ENCODE measurements around the gene ZNF609.
A peak's percentile ranks its signal among the peaks of the same experiment; 100 is the strongest.

ZNF609 gene

DNA sequence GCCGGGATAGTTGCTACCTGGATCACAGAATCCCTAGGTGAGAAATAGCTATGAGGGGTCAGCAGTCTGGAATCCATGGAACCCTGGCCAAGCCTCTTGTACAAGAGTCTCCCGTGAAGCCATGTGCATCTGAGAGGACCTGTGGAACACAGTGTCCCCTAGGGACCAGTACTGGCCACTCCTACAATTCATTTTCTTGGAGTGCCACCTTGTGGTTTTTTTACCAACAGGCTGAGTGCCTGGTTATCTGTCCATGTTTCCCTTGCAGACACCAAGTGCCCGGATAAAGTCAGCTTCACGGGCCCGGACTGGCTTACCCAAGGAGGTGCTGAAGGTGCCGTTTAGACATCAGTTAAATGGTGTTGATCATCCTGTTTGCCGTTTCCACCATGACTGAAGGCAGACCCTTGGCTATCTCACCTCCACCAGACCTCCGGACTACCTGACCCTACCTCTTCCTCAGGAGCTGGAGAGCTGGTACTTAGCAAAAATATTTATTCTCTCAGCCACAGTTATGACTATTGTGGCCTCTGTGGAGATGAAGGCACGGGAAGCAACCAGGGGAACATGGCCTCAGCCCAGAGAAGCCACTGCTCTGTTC lies 221.1 kb downstream of the ZNF609 start:
- no peaks in the 10 kb centered on the region for H3K27me3 Mint-ChIP-seq
- no peaks in the 10 kb centered on the region for H3K4me1 Mint-ChIP-seq
- peak overlapping the region; percentile 50 for H3K27ac Mint-ChIP-seq
- no peak overlapping the region for H3K4me3 Mint-ChIP-seq
- ATAC-seq = no peak
- H3K9me3 Mint-ChIP-seq = no peaks in the 10 kb centered on the region
- H3K36me3 Mint-ChIP-seq = peaks cover 71% of the 10 kb centered on the region

DNA sequence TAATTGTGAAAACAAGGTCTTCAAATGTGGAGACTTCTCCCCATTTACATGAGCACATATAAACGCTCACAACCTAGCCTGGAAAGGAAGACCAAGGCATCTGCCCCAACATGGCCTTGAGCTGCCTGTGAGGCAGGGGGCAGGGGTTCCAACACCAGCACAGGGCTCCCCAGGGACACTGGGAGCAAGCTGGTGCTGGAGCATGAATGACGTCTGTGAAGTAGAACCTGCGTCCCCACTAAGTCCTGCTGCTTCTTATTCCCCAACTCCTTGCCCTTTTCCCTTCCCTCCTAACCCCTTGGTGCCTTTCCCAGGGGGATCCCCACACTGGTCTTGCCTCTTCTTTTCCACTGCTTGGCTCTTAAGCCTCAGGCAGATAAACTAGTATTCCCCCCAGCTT lies 221.9 kb downstream of the ZNF609 start:
- no peaks in the 10 kb centered on the region for H3K4me1 Mint-ChIP-seq
- peak overlapping the region; percentile 63 for H3K27ac Mint-ChIP-seq
- no peak for ATAC-seq
- H3K36me3 Mint-ChIP-seq = peaks cover 72% of the 10 kb centered on the region
- no peaks in the 10 kb centered on the region for H3K27me3 Mint-ChIP-seq
- no peaks in the 10 kb centered on the region for H3K9me3 Mint-ChIP-seq
- no peak overlapping the region for H3K4me3 Mint-ChIP-seq

DNA sequence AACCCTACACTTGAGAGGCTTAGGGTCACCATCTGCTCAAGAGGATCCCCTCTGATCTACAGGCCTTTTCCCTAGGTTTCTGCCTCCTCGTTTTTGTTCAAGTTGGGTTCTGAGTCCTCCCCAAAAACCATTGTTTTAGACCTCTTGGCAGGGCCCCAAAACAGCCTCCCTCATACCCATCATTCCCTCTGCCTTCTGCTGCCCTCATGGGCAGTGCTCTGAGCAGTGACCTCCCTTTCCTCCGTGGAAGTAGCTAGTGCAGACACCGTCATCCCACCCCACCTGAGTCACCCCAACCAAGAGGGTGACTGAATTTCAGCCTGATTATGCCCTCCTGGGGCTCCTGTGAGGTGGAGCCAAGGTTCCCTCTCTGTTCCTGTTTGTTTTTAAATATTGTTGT lies 223.0 kb downstream of the ZNF609 start:
- ATAC-seq = no peak
- no peaks in the 10 kb centered on the region for H3K27me3 Mint-ChIP-seq
- H3K36me3 Mint-ChIP-seq = peaks cover 75% of the 10 kb centered on the region
- no peak overlapping the region for H3K4me3 Mint-ChIP-seq
- H3K27ac Mint-ChIP-seq = no peak overlapping the region
- no peaks in the 10 kb centered on the region for H3K4me1 Mint-ChIP-seq
- no peaks in the 10 kb centered on the region for H3K9me3 Mint-ChIP-seq

DNA sequence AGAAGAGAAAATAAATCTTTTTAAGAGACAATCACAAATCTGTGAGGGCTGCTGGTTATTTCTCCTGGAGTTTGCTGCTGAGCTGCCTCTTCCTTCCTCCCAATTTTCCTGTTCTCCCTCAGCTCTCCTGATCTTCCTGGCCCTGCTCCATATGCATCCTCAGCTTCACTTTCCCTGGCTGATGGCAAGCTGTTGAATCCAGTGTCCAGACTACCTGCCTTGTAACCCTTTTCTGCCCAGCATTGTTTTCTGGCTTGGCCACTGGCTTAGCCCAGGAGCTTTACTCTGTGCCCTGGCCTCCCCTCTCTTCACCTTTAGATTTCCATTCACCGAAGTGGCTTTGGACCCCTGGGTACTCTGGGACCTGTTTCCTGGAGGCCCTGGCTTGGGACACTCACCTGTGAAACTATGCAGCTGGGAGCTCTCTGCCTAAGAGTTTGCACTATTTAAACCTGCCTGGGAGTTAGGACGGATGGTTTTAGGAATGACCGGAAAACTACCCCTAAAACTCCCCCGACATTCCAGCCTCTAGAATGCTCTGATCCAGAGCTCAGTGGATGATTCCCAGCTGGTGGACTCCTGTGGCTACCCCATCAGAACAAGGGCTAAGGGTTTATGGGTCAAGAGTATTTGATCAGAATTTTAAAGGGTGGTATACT lies 225.0 kb downstream of the ZNF609 start:
- peaks cover 69% of the 10 kb centered on the region for H3K36me3 Mint-ChIP-seq
- no peak overlapping the region for H3K27ac Mint-ChIP-seq

DNA sequence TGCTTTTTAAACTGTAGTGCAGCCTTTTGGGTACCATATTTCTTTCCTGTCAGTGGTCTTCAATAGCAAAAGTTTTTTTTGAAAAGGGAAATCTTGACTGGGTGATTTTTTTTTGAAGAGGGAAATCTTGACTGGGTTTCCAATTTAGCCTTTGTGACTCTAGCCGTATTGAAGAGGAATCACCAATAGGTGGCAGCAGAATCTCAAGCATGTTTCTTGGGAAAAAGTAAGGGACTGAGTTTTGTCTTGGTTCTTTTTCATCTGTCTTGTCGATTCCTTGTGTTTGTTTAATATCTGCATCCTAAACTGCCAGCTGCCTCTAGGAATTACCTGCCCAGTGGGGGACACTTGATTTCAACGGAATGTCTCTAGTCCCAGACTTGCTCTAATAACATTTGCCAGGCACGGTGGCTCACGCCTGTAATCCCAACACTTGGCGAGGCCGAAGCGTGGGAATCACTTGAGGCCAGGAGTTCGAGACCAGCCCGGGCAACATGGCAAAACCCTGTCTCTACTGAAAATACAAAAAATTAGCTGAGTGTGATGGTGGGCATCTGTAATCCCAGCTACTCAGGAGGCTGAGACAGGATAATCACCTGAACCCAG lies 225.9 kb downstream of the ZNF609 start:
- peaks cover 65% of the 10 kb centered on the region for H3K36me3 Mint-ChIP-seq

More for the DNA sequence above, 225.0 kb downstream of the ZNF609 start:
- Mint-ChIP-seq H3K27me3 (no peaks in the 10 kb centered on the region), H3K9me3 (no peaks in the 10 kb centered on the region), H3K4me1 (no peaks in the 10 kb centered on the region), H3K4me3 (no peak overlapping the region)
- no peak for ATAC-seq

DNA sequence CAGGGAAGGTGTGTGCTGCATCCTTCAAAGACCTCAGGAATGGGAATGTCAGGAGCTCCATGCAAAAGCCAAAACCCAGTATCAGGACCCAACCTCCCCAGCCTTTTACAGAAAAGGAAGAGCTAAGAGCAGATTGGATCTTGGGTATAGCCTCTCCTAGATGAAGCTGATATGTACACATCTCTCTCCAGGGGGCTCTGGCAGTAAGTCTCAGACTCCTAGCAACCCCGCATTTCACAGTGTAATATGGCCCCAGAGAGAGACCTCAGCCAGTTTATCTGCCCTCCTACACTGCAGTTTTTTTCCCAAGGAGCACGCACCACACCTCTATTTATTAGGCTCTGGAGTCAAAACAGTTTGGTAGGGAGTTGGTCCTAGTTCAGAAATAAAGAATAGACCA lies 226.8 kb downstream of the ZNF609 start:
- no peak for ATAC-seq
- Mint-ChIP-seq H3K36me3 (peaks cover 59% of the 10 kb centered on the region), H3K27ac (peak overlapping the region; percentile 9), H3K9me3 (no peaks in the 10 kb centered on the region), H3K4me3 (no peak overlapping the region), H3K27me3 (no peaks in the 10 kb centered on the region), H3K4me1 (peaks cover 5% of the 10 kb centered on the region)

More for the DNA sequence above, 225.9 kb downstream of the ZNF609 start:
- Mint-ChIP-seq H3K27ac (no peak overlapping the region), H3K4me1 (peaks cover 3% of the 10 kb centered on the region), H3K27me3 (no peaks in the 10 kb centered on the region), H3K9me3 (no peaks in the 10 kb centered on the region), H3K4me3 (no peak overlapping the region)
- ATAC-seq = no peak

DNA sequence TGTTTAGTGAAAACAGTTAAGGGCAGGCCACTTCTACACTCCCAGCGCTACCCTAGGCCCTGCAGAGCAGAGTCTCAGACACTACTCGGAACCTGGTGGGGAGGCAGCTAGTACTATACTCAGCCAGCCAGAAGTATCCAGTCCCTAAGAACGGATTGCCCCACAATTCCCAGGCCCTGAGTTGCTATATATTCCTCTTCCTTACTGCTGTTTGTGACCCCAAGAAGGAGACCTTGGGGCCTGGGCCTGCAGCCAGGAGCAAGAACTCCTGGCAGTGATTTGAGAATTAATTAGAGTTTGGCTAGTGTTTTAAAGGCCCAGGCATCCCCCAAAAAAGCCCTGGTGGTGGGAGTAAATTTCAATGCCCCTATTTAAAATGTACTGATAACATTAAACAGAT lies 227.3 kb downstream of the ZNF609 start:
- H3K9me3 Mint-ChIP-seq = no peaks in the 10 kb centered on the region
- no peaks in the 10 kb centered on the region for H3K27me3 Mint-ChIP-seq
- no peak for ATAC-seq
- peaks cover 5% of the 10 kb centered on the region for H3K4me1 Mint-ChIP-seq
- peak overlapping the region; percentile 9 for H3K27ac Mint-ChIP-seq
- peaks cover 54% of the 10 kb centered on the region for H3K36me3 Mint-ChIP-seq
- no peak overlapping the region for H3K4me3 Mint-ChIP-seq

DNA sequence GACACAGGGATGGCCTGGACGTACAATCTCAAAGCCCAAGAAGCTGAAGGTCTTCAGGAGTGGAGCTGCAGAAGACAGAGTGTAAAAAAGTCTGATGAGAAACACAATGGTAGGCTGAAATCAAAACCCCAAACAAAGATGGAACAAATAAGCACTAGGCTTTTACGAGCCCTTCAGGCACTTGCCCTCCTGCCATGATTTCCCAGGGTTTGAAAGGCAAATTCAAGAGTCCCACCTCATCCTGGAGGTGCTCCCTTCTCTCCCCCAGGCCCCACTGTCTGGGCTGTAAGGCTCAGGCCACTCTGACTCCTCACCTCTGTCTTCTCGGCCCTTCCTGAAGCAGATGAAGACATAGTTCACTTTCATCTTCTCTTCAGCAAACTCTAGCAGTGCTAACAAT lies 228.4 kb downstream of the ZNF609 start:
- no peak for ATAC-seq
- no peaks in the 10 kb centered on the region for H3K27me3 Mint-ChIP-seq
- peaks cover 5% of the 10 kb centered on the region for H3K4me1 Mint-ChIP-seq
- no peak overlapping the region for H3K4me3 Mint-ChIP-seq
- H3K36me3 Mint-ChIP-seq = peaks cover 45% of the 10 kb centered on the region
- no peak overlapping the region for H3K27ac Mint-ChIP-seq
- no peaks in the 10 kb centered on the region for H3K9me3 Mint-ChIP-seq

DNA sequence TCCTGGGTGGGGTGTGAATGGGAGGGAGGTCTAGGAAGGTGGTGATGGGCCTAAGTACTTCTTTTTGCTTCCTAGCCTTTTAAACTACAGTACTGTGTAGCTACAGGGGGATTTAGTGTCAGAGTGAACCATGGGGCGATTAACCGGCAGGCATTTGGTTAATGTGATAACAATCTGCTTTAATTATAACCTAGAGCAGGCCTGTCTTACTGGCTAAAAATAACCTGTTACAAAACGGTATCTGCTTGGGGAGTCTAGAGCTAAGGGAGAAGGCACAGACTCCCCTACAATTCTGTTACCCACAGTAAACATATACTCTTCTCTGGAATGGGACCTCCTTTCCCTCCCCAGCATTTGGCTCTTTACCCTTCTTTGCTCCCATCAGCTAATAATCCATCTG lies 229.6 kb downstream of the ZNF609 start:
- H3K4me3 Mint-ChIP-seq = no peak overlapping the region
- H3K4me1 Mint-ChIP-seq = peaks cover 13% of the 10 kb centered on the region
- H3K27me3 Mint-ChIP-seq = no peaks in the 10 kb centered on the region
- peaks cover 35% of the 10 kb centered on the region for H3K36me3 Mint-ChIP-seq
- no peak for ATAC-seq
- no peak overlapping the region for H3K27ac Mint-ChIP-seq
- H3K9me3 Mint-ChIP-seq = no peaks in the 10 kb centered on the region

DNA sequence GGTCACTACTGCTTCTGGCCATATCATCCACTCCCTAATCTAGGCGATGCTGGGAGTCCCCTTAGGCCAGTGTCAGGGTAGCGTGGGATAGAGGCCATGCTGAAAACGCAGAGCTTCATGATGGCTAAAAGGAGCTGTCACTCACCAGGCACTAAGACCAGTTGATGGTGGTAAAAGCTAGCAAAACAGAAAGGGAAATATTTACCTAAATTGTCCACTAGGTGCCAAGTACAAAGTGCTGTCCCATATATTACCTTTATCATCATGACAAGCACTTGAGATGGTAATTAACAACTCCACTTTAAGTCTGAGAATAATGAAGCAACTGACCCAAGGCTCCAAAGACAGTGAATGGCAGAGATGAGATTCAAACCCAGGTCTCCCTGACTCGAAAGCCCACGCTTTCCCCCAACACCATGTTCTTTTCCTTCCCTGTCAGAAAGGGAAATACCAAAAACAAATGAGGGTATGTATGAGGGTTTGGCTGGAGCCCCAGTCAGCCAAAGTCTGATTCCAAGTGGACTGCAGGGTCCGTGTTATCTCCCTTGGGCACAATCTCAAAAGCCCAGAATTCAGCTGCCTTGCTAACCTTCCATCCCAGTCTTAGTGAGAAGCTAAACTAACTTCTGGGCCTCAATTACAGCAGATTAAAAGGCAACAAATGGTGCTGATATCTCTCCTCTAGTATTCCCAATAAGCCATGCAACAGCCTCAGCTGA lies 230.4 kb downstream of the ZNF609 start:
- H3K27ac Mint-ChIP-seq = no peak overlapping the region
- no peaks in the 10 kb centered on the region for H3K9me3 Mint-ChIP-seq
- H3K4me3 Mint-ChIP-seq = no peak overlapping the region
- no peaks in the 10 kb centered on the region for H3K27me3 Mint-ChIP-seq
- ATAC-seq = no peak
- peaks cover 20% of the 10 kb centered on the region for H3K4me1 Mint-ChIP-seq
- H3K36me3 Mint-ChIP-seq = peaks cover 36% of the 10 kb centered on the region

DNA sequence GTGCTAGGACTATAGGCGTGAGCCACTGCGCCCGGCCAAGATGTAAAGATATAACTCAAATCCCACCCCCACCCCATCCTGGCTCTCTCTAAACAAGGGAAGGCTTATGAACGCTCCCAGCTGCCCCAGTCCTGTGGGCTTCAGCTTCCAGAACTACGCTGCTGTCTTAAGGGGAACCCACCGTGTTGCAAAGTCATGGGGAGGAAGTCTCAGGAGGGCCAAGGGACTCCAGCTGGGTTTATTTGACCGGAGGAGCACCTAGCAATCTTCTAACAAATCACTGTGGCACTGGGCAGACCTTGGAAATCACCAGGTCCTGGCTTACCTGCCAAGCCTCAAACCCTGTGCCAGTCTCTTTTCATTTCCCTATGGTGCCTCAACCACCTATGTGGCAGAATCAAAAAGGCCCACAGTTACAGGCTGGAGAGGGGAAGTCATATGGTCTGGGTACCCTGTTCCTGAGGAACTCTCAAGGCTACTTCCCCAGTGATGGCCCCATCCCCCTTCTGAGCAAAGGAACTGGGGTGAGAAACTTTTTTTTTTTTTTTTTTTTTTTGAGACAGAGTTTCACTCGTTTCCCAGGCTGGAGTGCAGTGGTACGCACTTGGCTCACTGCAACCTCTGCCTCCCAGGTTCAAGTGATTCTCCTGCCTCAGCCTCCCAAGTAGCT lies 231.7 kb downstream of the ZNF609 start:
- no peak overlapping the region for H3K27ac Mint-ChIP-seq
- no peaks in the 10 kb centered on the region for H3K27me3 Mint-ChIP-seq

DNA sequence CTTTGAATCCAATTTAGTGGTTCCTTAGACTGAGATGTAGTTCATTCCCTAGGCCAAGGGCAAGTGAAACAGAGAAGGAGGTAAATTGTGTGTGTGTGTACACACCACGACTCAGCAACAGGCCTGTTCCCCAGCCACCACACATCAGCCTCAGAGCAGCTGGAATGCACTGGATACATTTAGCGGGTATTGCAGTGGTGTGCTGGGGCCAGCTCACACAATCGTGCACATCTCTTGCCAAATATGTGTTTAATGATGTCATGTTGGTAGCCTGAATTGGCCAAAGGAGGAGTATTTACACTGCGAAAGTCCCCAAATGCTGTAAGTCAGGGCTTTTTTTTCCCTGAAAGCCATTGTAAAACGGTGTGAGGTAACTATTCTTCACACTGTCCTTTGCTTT lies 232.8 kb downstream of the ZNF609 start:
- no peaks in the 10 kb centered on the region for H3K27me3 Mint-ChIP-seq
- peaks cover 27% of the 10 kb centered on the region for H3K36me3 Mint-ChIP-seq
- H3K9me3 Mint-ChIP-seq = no peaks in the 10 kb centered on the region
- no peak for ATAC-seq
- H3K4me1 Mint-ChIP-seq = peaks cover 43% of the 10 kb centered on the region
- no peak overlapping the region for H3K27ac Mint-ChIP-seq
- no peak overlapping the region for H3K4me3 Mint-ChIP-seq

More for the DNA sequence above, 231.7 kb downstream of the ZNF609 start:
- Mint-ChIP-seq H3K4me1 (peaks cover 32% of the 10 kb centered on the region), H3K9me3 (no peaks in the 10 kb centered on the region), H3K4me3 (no peak overlapping the region), H3K36me3 (peaks cover 36% of the 10 kb centered on the region)
- no peak for ATAC-seq

DNA sequence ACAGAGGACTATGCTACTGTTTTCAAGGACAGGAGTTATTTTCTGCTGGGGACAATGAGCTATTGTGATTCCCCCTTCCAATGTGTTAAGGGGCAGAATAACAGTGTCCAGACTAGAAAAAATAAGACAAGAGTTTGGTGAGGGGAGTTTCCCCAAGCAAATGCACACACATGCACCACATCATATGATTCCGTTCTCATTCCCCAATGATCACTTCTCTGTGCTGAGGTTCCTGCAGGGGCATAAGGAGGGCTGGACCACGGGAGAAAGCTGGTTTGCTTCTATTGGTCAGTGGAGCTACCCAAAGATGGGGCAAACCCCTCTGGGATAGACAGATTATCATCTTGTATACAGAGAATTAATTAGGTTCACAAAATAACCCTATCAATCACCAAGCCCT lies 234.4 kb downstream of the ZNF609 start:
- Mint-ChIP-seq H3K27ac (peak overlapping the region; percentile 81), H3K27me3 (no peaks in the 10 kb centered on the region), H3K36me3 (peaks cover 15% of the 10 kb centered on the region), H3K9me3 (no peaks in the 10 kb centered on the region), H3K4me3 (no peak overlapping the region), H3K4me1 (peaks cover 60% of the 10 kb centered on the region)
- ATAC-seq = no peak

DNA sequence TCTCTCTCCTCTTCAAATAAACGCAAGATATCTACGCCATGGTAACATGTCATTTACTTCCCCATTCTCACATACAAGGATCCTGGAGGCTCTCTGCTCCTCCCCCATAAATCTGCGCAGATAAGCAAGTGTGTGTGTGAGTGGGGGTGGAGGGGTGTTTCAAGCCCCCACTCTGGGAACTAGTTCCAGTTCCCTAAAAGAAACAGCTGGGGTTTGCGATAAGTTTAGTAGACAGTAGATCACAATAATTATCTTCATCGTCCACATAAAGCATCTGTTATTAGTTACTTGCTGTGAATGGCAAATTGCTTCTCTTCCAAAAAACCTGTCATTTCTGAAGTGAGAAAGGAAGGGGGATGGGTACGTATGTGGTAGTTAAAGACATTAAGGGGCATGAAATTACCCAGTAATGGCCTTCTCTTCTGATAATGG lies 235.2 kb downstream of the ZNF609 start:
- Mint-ChIP-seq H3K4me1 (peaks cover 68% of the 10 kb centered on the region), H3K27ac (peak overlapping the region; percentile 81), H3K27me3 (no peaks in the 10 kb centered on the region), H3K36me3 (peaks cover 17% of the 10 kb centered on the region), H3K9me3 (no peaks in the 10 kb centered on the region), H3K4me3 (peak overlapping the region; percentile 54)
- ATAC-seq = peak; percentile 81

DNA sequence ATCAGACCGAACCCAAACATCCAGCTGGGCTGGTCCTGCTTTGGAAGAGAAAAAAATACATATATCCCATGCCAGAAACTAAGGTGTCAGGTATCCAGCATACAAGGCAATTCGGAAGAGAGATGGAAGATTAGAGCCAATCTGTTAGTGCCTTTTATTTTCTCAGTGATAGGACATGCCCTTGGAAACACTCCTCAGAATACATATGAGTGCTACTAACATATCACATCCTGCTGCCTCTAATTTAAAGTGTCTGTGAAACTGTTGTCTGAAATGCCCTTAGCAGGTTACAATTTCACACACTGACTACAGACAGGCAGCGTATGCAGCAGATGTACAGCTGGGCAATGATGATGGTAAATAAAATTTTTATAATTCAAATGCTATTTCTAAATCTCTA lies 236.1 kb downstream of the ZNF609 start:
- Mint-ChIP-seq H3K36me3 (peaks cover 13% of the 10 kb centered on the region), H3K9me3 (no peaks in the 10 kb centered on the region), H3K4me1 (peaks cover 71% of the 10 kb centered on the region), H3K27me3 (no peaks in the 10 kb centered on the region), H3K4me3 (no peak overlapping the region), H3K27ac (peak overlapping the region; percentile 81)
- ATAC-seq = no peak

Measured in stimulated activated memory B cell treated with anti-CD40 and anti-IgM and Interleukin-4, amounts not matched to agents 10 μg/mL and 1 μg/mL and 100 μg/mL, for 72 hours (primary cell).